GM06990 (cell line): ENCODE data around the gene INPP5A.

ENCODE experiments used
- DNase-seq: peaks from one replicate; pipeline ENCODE4 v3.0.0-alpha.2; 2011; ENCODE audit not compliant: insufficient read length; ENCODE audit errors: extremely low read depth
- H3K27me3 ChIP-seq: replicated peaks from 2 replicates; pipeline ENCODE4 v1.6.0; 2011; ENCODE audit warnings: low read length; ENCODE audit not compliant: control insufficient read depth, insufficient read depth
- H3K36me3 ChIP-seq: 2 replicates; pipeline ENCODE4 v1.5.1; 2011; ENCODE audit warnings: low read length; ENCODE audit not compliant: control insufficient read depth, insufficient read depth
- H3K4me3 ChIP-seq: replicated peaks from 2 replicates; pipeline ENCODE4 v1.5.1; 2011; ENCODE audit warnings: low read depth, mild to moderate bottlenecking, control low read depth, low read length
- TF ChIP-seq, protein P1 (sequence below): IDR thresholded peaks from 2 replicates; pipeline ENCODE4 v1.5.1; 2011; ENCODE audit warnings: low read length, control low read depth, mild to moderate bottlenecking, inconsistent platforms; ENCODE audit not compliant: insufficient read depth, poor library complexity, severe bottlenecking

The INPP5A gene

DNA sequence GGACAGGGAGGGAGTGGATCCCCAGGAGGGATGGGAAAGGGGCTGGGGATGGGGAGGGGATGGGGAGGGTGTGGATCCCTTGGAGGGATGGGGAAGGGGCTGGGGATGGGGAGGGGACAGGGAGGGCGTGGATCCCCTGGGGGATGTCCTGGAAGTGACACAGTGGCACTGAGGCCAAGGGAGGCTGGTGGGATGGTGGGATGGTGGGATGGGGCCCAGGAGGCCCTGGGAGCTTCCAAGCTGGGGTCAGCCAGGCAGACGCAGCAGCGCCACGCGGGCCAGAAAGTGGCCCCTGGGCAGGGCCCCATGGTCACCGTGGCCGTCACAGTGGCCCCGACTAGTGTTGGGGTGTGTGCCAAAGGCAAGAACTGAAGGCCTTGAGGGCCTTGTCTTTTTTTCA is 67.8 kb downstream of the INPP5A start:
- Histone ChIP-seq H3K4me3 (no peak overlapping the region), H3K27me3 (no peaks in the 10 kb centered on the region), H3K36me3 (no peaks in the 10 kb centered on the region)
- TF ChIP-seq, protein P1, sequence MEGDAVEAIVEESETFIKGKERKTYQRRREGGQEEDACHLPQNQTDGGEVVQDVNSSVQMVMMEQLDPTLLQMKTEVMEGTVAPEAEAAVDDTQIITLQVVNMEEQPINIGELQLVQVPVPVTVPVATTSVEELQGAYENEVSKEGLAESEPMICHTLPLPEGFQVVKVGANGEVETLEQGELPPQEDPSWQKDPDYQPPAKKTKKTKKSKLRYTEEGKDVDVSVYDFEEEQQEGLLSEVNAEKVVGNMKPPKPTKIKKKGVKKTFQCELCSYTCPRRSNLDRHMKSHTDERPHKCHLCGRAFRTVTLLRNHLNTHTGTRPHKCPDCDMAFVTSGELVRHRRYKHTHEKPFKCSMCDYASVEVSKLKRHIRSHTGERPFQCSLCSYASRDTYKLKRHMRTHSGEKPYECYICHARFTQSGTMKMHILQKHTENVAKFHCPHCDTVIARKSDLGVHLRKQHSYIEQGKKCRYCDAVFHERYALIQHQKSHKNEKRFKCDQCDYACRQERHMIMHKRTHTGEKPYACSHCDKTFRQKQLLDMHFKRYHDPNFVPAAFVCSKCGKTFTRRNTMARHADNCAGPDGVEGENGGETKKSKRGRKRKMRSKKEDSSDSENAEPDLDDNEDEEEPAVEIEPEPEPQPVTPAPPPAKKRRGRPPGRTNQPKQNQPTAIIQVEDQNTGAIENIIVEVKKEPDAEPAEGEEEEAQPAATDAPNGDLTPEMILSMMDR = no peak
- DNase-seq = no peak

DNA sequence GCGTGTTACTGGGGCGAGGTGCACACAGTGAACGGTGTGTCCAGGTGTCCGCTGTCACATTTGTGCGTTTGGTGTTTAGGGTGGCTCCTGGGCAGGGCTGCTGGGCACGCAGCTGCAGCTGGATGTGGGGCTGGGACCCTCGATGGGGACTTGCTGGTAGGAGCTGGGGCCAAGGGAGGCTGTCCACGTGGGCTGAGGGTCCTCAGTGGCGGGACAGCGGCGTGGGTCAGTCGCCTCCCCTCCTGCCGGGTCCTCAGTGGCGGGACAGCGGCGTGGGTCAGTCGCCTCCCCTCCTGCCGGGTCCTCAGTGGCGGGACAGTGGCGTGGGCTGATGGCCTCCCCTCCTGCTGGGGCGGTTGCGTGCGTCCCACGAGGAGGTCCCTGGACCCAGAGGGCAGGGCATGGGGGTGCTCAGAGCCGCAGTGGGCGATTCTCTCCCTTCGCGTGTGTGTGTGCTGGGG is 68.5 kb downstream of the INPP5A start:
- TF ChIP-seq, protein P1 = no peak
- no peak for DNase-seq
- no peak overlapping the region for H3K4me3 ChIP-seq
- H3K27me3 ChIP-seq = no peaks in the 10 kb centered on the region
- no peaks in the 10 kb centered on the region for H3K36me3 ChIP-seq

DNA sequence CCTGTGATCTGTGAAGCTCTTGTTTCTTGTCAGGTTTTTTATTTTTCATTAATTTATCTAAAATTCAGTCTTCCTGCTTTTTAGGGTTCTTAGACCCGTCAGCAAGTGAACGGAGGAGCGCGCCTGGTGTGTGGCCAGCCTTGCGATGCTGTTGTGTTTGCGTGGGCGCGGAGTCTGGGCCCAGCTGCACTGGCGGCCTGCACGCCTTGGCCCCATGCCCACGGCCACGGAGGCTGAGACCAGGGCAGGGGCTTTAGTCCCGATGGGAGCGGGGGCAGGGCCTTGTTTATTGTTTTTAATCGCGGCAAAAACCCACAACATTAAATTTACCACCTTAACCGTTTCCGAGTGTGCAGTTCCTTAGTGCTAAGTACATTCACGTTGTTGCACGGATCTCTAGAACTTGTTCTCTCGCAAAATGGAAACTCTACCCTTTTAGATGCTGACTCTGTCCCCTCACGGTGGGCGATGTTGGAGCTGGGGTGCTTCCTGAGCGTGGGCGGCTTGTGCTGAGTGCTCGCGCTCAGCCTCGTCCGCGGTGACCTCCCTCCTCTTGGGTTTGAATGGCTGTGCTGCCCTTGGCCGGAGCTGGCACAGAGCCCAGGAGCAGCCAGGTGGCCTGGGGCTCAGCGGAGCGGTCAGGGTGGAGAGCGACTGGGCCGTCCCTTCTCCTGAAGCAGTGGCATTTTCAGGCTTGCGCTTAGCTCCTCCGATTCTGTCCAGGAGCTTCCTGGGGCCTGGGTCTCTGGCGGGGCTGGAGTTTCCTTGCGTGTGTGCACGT is 69.1 kb downstream of the INPP5A start:
- no peaks in the 10 kb centered on the region for H3K36me3 ChIP-seq
- TF ChIP-seq, protein P1 = no peak
- H3K27me3 ChIP-seq = no peaks in the 10 kb centered on the region
- H3K4me3 ChIP-seq = no peak overlapping the region
- DNase-seq = no peak

DNA sequence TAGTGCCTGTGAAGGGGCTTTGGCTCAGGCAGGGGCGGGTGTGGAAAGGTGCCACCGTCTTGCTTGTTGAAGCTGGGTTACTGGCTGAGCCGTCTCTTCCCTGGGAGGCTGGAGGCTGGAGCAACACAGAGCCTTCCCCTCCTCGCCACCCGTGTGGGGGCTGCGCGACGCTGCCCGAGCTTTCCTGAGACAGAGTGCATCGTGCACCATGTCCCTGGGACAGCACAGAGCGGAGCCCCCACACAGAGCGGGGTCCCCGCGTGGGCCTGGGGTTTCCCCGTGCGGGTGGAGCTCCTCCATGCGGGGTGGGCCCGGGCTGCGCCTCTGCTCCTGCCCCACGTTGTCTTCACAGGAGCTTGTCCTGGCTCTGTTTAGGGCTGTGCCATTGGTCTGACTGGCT is 69.9 kb downstream of the INPP5A start:
- no peaks in the 10 kb centered on the region for H3K36me3 ChIP-seq
- TF ChIP-seq, protein P1 = no peak
- H3K4me3 ChIP-seq = no peak overlapping the region
- H3K27me3 ChIP-seq = no peaks in the 10 kb centered on the region
- DNase-seq = no peak

DNA sequence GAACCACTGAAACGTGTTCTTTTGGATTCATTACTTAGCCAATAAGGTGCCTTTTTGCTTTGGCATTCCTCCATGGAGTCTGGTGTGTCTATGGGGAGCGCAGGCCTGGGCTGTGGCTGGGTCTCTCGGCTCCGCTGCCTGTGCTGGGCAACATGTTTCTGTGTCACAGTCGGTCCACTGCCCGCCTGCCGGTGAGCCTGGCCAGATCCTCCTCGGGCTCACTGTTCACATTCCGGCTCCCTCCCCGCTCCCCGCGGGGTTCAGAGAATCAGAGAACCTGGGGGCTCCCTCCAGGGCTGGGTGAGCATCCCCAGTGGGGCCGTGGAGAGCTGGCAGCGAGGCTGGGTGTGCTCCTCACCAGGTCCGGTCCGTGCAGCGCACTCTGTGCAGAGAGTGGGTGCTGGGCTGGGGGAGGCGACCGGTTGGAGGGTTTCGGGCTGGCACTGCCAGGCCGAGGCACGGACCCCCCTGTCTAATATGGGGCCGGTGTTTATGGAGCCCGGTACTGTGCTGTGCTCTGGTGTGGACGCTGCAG is 70.4 kb downstream of the INPP5A start:
- DNase-seq = no peak
- Histone ChIP-seq H3K27me3 (no peaks in the 10 kb centered on the region), H3K4me3 (no peak overlapping the region), H3K36me3 (no peaks in the 10 kb centered on the region)
- TF ChIP-seq, protein P1 = no peak
